ENCODE results near the gene RALGPS2. TPM values are rescaled to one million over a fixed set of nuclear protein-coding genes. Genes with fewer than 3 reads are reported as not detected.

RALGPS2 gene
- total RNA-seq, 1 donor from 2014 or later, result 78.7 TPM

- Histone ChIP-seq H3K79me2 (ENCODE audit: low read depth) (no peaks in the 10 kb centered on the region), H3K27me3 (no peaks in the 10 kb centered on the region), H3K4me2 (peak within 1 kb of the TSS; percentile 39), H2AFZ (replicated peaks) (no peak within 1 kb of the TSS), H3F3A (ENCODE audit: low read depth) (no peaks in the 10 kb centered on the region), H3K36me3 (no peaks in the 10 kb centered on the region), H3K4me1 (peaks cover 37% of the 10 kb centered on the region), H3K9me3 (ENCODE audit: low read depth) (no peaks in the 10 kb centered on the region), H3K9ac (no peak within 1 kb of the TSS), H4K20me1 (ENCODE audit: low read depth) (peaks cover 20% of the 10 kb centered on the region), H3K27ac (peak within 1 kb of the TSS; percentile 34), H3K4me3 (no peak within 1 kb of the TSS)
- Mint-ChIP-seq H3K4me3 (peak within 1 kb of the TSS; percentile 36), H3K27ac (no peak within 1 kb of the TSS), H3K36me3 (peaks cover 2% of the 10 kb centered on the region), H3K9me3 (no peaks in the 10 kb centered on the region), H3K4me1 (peaks cover 28% of the 10 kb centered on the region), H3K27me3 (ENCODE audit: insufficient read depth, low read depth) (no peaks in the 10 kb centered on the region)
- TF ChIP-seq EZH2 (IDR thresholded peaks at IDR 0.05), result no peak
- TF ChIP-seq EZH2phosphoT487 (IDR thresholded peaks at IDR 0.05), result no peak
- no peak for TF ChIP-seq CTCF (IDR thresholded peaks at IDR 0.05)
- DNase-seq (ENCODE audit: low spot score), result peak; percentile 40
These were observed 145.9 kb downstream of the RALGPS2 start, which contains the start of gene ANGPTL1 for GRCh38 chr1:178870944-178871343. Gene ANGPTL1, minus strand, starts transcription at chr1:178871077. Its CDS starts 5,301 bp downstream, at chr1:178865776.

- Histone ChIP-seq H3K27me3 (no peaks in the 10 kb centered on the region), H2AFZ (replicated peaks) (no peak overlapping the region), H4K20me1 (ENCODE audit: low read depth) (peaks cover 20% of the 10 kb centered on the region), H3K36me3 (no peaks in the 10 kb centered on the region), H3K9me3 (ENCODE audit: low read depth) (no peaks in the 10 kb centered on the region), H3K79me2 (ENCODE audit: low read depth) (no peaks in the 10 kb centered on the region), H3K9ac (no peak overlapping the region), H3F3A (ENCODE audit: low read depth) (no peaks in the 10 kb centered on the region), H3K4me3 (no peak overlapping the region), H3K27ac (peak overlapping the region; percentile 34), H3K4me1 (peaks cover 37% of the 10 kb centered on the region), H3K4me2 (peak overlapping the region; percentile 39)
- H3K4me1 Mint-ChIP-seq, result peaks cover 28% of the 10 kb centered on the region
- no peak overlapping the region for H3K4me3 Mint-ChIP-seq
- H3K9me3 Mint-ChIP-seq, result no peaks in the 10 kb centered on the region
- no peaks in the 10 kb centered on the region for H3K27me3 Mint-ChIP-seq (ENCODE audit: insufficient read depth, low read depth)
- no peak for TF ChIP-seq EZH2 (IDR thresholded peaks at IDR 0.05)
- TF ChIP-seq EZH2phosphoT487 (IDR thresholded peaks at IDR 0.05), result no peak
- no peak for TF ChIP-seq CTCF (IDR thresholded peaks at IDR 0.05)
- DNase-seq (ENCODE audit: low spot score), result no peak
- H3K36me3 Mint-ChIP-seq, result peaks cover 2% of the 10 kb centered on the region
- H3K27ac Mint-ChIP-seq, result no peak overlapping the region
These were observed 146.7 kb downstream of the RALGPS2 start for GRCh38 chr1:178871551-178872320.

- H3K36me3 Mint-ChIP-seq, result peaks cover 2% of the 10 kb centered on the region
- Histone ChIP-seq H3K4me1 (peaks cover 19% of the 10 kb centered on the region), H3K4me2 (no peak overlapping the region), H3K27ac (no peak overlapping the region), H3K9ac (no peak overlapping the region), H3F3A (ENCODE audit: low read depth) (no peaks in the 10 kb centered on the region), H2AFZ (replicated peaks) (no peak overlapping the region), H3K36me3 (no peaks in the 10 kb centered on the region), H3K27me3 (no peaks in the 10 kb centered on the region), H3K4me3 (no peak overlapping the region), H3K9me3 (ENCODE audit: low read depth) (no peaks in the 10 kb centered on the region), H3K79me2 (ENCODE audit: low read depth) (no peaks in the 10 kb centered on the region), H4K20me1 (ENCODE audit: low read depth) (peaks cover 11% of the 10 kb centered on the region)
- peaks cover 18% of the 10 kb centered on the region for H3K4me1 Mint-ChIP-seq
- no peak for TF ChIP-seq EZH2 (IDR thresholded peaks at IDR 0.05)
- no peak for TF ChIP-seq CTCF (IDR thresholded peaks at IDR 0.05)
- no peak overlapping the region for H3K27ac Mint-ChIP-seq
- no peak for DNase-seq (ENCODE audit: low spot score)
- H3K4me3 Mint-ChIP-seq, result no peak overlapping the region
- H3K9me3 Mint-ChIP-seq, result no peaks in the 10 kb centered on the region
- H3K27me3 Mint-ChIP-seq (ENCODE audit: insufficient read depth, low read depth), result no peaks in the 10 kb centered on the region
These were observed 149.9 kb downstream of the RALGPS2 start for GRCh38 chr1:178874966-178875365.

All from neural progenitor cell (in vitro differentiated cells).